ENCODE results near the gene OR9Q1.
"Not testable (repeated sequence)": the region's sequence is repeated elsewhere in the genome, so short reads cannot be mapped to it uniquely, and the experiment has no call there.

OR9Q1 gene, protein sequence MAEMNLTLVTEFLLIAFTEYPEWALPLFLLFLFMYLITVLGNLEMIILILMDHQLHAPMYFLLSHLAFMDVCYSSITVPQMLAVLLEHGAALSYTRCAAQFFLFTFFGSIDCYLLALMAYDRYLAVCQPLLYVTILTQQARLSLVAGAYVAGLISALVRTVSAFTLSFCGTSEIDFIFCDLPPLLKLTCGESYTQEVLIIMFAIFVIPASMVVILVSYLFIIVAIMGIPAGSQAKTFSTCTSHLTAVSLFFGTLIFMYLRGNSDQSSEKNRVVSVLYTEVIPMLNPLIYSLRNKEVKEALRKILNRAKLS

DNA sequence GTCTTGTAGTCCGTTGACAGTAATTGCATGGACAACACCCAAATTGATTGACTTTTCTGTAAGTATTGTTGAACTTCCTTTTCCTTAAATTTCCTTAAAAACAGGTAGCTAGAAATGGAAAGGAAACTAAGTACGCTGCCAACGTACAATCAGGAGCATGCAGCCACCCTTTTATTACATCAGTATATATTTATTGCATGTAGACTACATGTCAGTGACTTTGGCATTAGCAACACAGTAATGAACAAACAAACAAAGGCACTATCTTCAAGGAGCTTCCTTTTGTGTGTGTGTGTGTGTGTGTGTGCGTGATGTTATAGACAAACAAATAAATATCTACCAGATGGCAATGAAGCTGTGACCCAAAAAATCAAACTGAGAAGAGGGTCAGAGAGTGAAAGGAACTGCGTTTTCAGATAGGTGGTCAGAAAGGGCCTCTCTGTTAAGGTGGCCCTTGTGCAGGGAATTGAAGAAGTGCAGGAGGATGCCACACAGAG is at the start of gene OR9Q1:
OR9Q1 (plus strand) TSS at position 447 of the 497 bp plus-strand sequence. CDS start 155,564 bp downstream, outside the sequence.
- H3K4me1 ChIP-seq (ENCODE audit: control insufficient read depth in 1 of 2, insufficient read depth in 2 of 2, low read length in 2 of 2), result no peaks in the 10 kb centered on the region
- no peaks in the 10 kb centered on the region for H3K27me3 ChIP-seq (ENCODE audit: low read depth, low read length)
- H3K36me3 ChIP-seq (ENCODE audit: control insufficient read depth in 1 of 2, insufficient read depth in 2 of 2, low read length in 2 of 2), result no peaks in the 10 kb centered on the region
- no peak within 1 kb of the TSS for H3K4me3 ChIP-seq (ENCODE audit: low read depth in 1 of 2, low read length in 2 of 2)
- no peaks in the 10 kb centered on the region for H3K9me3 ChIP-seq (ENCODE audit: control insufficient read depth in 1 of 2, low read length in 2 of 2)
- no peak within 1 kb of the TSS for H3K27ac ChIP-seq (ENCODE audit: low read length)

DNA sequence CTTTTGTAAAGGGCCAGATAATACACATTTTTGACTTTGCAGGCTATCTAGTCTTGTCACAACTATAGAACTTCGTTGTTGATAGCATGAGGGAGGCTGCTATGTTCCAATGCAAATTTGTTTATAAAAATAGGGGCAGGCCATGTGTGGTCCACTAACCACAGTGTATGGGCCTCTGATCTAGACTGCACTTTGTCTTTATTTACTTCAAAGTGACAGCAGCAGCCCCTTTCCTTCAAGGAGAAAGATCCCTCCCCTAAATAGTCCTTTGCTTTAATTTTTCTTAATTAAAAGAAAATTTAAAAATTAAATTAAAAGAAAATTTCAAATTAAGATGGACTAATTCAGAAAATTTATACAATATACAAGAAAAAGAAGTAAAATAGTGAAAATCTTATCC is 49.5 kb upstream of the OR9Q1 start:
- Histone ChIP-seq H3K9me3 (ENCODE audit: control insufficient read depth in 1 of 2, low read length in 2 of 2) (no peaks in the 10 kb centered on the region), H3K27ac (ENCODE audit: low read length) (no peak overlapping the region), H3K4me1 (ENCODE audit: control insufficient read depth in 1 of 2, insufficient read depth in 2 of 2, low read length in 2 of 2) (no peaks in the 10 kb centered on the region), H3K4me3 (ENCODE audit: low read depth in 1 of 2, low read length in 2 of 2) (no peak overlapping the region), H3K36me3 (ENCODE audit: control insufficient read depth in 1 of 2, insufficient read depth in 2 of 2, low read length in 2 of 2) (no peaks in the 10 kb centered on the region), H3K27me3 (ENCODE audit: low read depth, low read length) (no peaks in the 10 kb centered on the region)

GRCh38 chr11:57974848-57975601 is 48.7 kb upstream of the OR9Q1 start:
- Histone ChIP-seq H3K27me3 (ENCODE audit: low read depth, low read length) (no peaks in the 10 kb centered on the region), H3K36me3 (ENCODE audit: control insufficient read depth in 1 of 2, insufficient read depth in 2 of 2, low read length in 2 of 2) (no peaks in the 10 kb centered on the region)

DNA sequence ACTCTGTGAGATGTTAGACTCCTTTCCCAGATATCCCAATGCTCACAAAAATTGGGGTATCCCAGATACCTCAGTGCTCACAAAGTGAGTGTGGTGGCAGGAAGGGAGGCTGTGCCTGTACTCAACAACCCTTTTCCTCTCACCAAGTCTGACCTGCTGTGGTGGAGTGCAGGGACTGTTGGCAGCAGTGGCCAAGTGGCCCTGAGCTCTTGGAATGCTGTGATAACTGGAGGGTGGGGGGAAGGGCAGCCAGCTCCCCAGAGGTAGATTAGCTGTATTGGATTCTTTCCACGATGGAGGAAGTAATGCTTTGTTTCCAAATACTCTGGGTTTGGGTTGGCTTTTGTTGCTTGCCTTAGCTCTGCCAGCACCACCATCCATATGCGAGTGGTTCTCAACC is 46.0 kb upstream of the OR9Q1 start:
- H3K4me3 ChIP-seq (ENCODE audit: low read depth in 1 of 2, low read length in 2 of 2), result no peak overlapping the region
- no peak overlapping the region for H3K27ac ChIP-seq (ENCODE audit: low read length)
- H3K27me3 ChIP-seq (ENCODE audit: low read depth, low read length), result no peaks in the 10 kb centered on the region
- H3K36me3 ChIP-seq (ENCODE audit: control insufficient read depth in 1 of 2, insufficient read depth in 2 of 2, low read length in 2 of 2), result no peaks in the 10 kb centered on the region
- H3K9me3 ChIP-seq (ENCODE audit: control insufficient read depth in 1 of 2, low read length in 2 of 2), result no peaks in the 10 kb centered on the region
- H3K4me1 ChIP-seq (ENCODE audit: control insufficient read depth in 1 of 2, insufficient read depth in 2 of 2, low read length in 2 of 2), result no peaks in the 10 kb centered on the region

More at GRCh38 chr11:57974848-57975601, 48.7 kb upstream of the OR9Q1 start:
- Histone ChIP-seq H3K4me3 (ENCODE audit: low read depth in 1 of 2, low read length in 2 of 2) (no peak overlapping the region), H3K9me3 (ENCODE audit: control insufficient read depth in 1 of 2, low read length in 2 of 2) (no peaks in the 10 kb centered on the region), H3K27ac (ENCODE audit: low read length) (no peak overlapping the region), H3K4me1 (ENCODE audit: control insufficient read depth in 1 of 2, insufficient read depth in 2 of 2, low read length in 2 of 2) (no peaks in the 10 kb centered on the region)

GRCh38 chr11:57978686-57979531 is 44.8 kb upstream of the OR9Q1 start:
- H3K9me3 ChIP-seq (ENCODE audit: control insufficient read depth in 1 of 2, low read length in 2 of 2), result no peaks in the 10 kb centered on the region
- no peak overlapping the region for H3K4me3 ChIP-seq (ENCODE audit: low read depth in 1 of 2, low read length in 2 of 2)
- H3K4me1 ChIP-seq (ENCODE audit: control insufficient read depth in 1 of 2, insufficient read depth in 2 of 2, low read length in 2 of 2), result no peaks in the 10 kb centered on the region
- no peaks in the 10 kb centered on the region for H3K36me3 ChIP-seq (ENCODE audit: control insufficient read depth in 1 of 2, insufficient read depth in 2 of 2, low read length in 2 of 2)
- H3K27me3 ChIP-seq (ENCODE audit: low read depth, low read length), result no peaks in the 10 kb centered on the region
- no peak overlapping the region for H3K27ac ChIP-seq (ENCODE audit: low read length)

DNA sequence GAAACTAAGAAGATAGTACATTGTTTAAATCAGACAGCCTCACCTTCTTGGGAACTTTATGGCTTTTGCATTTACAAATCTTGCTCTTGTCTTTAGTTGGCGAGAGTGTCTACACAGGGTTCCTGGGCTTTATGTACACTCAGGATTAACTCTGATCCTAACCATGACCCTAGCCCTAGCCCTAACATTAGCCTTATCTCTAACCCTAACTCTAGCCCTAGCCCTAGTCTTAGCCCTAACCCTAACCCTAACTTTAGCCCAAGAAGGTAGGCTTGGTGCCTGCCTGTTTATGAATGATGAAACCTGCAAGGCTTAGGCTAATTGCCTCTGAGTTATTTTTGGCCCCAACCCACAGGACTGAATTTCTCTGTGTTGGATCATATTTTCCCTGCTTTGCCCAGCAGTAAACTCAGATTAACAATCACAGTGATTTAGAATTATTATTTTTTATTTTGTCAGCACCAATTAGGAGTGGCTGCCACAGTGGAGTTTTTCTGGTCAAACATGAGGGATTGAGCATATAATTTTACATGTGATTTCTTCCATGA is 44.1 kb upstream of the OR9Q1 start:
- Histone ChIP-seq H3K27me3 (ENCODE audit: low read depth, low read length) (no peaks in the 10 kb centered on the region), H3K4me3 (ENCODE audit: low read depth in 1 of 2, low read length in 2 of 2) (no peak overlapping the region), H3K36me3 (ENCODE audit: control insufficient read depth in 1 of 2, insufficient read depth in 2 of 2, low read length in 2 of 2) (no peaks in the 10 kb centered on the region), H3K27ac (ENCODE audit: low read length) (no peak overlapping the region), H3K9me3 (ENCODE audit: control insufficient read depth in 1 of 2, low read length in 2 of 2) (no peaks in the 10 kb centered on the region), H3K4me1 (ENCODE audit: control insufficient read depth in 1 of 2, insufficient read depth in 2 of 2, low read length in 2 of 2) (no peaks in the 10 kb centered on the region)

DNA sequence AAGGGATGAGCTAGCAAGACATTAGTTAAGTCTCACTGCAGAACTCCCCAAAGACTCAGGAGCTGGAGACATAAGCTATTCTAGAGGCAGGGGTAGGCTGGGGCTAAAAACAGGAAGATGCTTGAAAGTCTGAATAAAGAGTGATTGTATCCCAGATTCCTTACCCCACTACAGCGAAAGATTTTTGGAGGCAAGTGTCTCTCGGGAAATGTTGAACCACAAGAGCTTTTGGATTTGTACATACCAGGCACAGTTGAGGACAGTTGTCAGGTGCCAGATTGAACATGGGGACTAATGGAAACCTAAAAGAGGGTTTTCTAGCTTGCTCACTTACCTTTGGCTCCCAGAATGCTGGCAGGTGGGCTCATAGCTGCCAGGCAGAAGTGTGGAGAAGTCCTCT is 43.5 kb upstream of the OR9Q1 start:
- H3K27me3 ChIP-seq (ENCODE audit: low read depth, low read length), result no peaks in the 10 kb centered on the region
- H3K4me3 ChIP-seq (ENCODE audit: low read depth in 1 of 2, low read length in 2 of 2), result no peak overlapping the region
- no peaks in the 10 kb centered on the region for H3K4me1 ChIP-seq (ENCODE audit: control insufficient read depth in 1 of 2, insufficient read depth in 2 of 2, low read length in 2 of 2)
- no peaks in the 10 kb centered on the region for H3K9me3 ChIP-seq (ENCODE audit: control insufficient read depth in 1 of 2, low read length in 2 of 2)
- H3K36me3 ChIP-seq (ENCODE audit: control insufficient read depth in 1 of 2, insufficient read depth in 2 of 2, low read length in 2 of 2), result no peaks in the 10 kb centered on the region
- H3K27ac ChIP-seq (ENCODE audit: low read length), result no peak overlapping the region

- no peaks in the 10 kb centered on the region for H3K27me3 ChIP-seq (ENCODE audit: low read depth, low read length)
- no peak overlapping the region for H3K4me3 ChIP-seq (ENCODE audit: low read depth in 1 of 2, low read length in 2 of 2)
- no peaks in the 10 kb centered on the region for H3K4me1 ChIP-seq (ENCODE audit: control insufficient read depth in 1 of 2, insufficient read depth in 2 of 2, low read length in 2 of 2)
- no peak overlapping the region for H3K27ac ChIP-seq (ENCODE audit: low read length)
- no peaks in the 10 kb centered on the region for H3K9me3 ChIP-seq (ENCODE audit: control insufficient read depth in 1 of 2, low read length in 2 of 2)
- H3K36me3 ChIP-seq (ENCODE audit: control insufficient read depth in 1 of 2, insufficient read depth in 2 of 2, low read length in 2 of 2), result no peaks in the 10 kb centered on the region
Observed at GRCh38 chr11:57981536-57981935, 42.1 kb upstream of the OR9Q1 start.

DNA sequence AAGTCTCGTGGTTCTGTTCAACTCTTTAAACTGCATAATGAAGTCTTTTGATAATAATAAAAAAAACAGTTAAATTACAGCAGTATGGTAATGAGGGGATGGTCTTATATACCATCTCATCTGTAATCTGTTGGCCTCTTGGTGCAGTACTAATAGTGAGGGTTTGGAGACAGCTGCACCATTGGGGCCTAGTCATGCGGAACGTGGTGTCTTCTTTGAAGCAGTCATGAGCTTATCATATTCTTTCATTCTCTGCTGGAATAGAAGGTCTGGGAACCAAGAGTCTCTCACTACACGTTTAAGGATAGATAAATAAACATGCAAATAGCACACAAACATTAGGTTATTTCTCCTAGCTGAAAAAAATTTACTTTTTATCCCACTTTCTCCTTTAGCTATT is 40.9 kb upstream of the OR9Q1 start:
- H3K4me3 ChIP-seq (ENCODE audit: low read depth in 1 of 2, low read length in 2 of 2), result no peak overlapping the region
- no peaks in the 10 kb centered on the region for H3K36me3 ChIP-seq (ENCODE audit: control insufficient read depth in 1 of 2, insufficient read depth in 2 of 2, low read length in 2 of 2)
- H3K9me3 ChIP-seq (ENCODE audit: control insufficient read depth in 1 of 2, low read length in 2 of 2), result peaks cover 0 to 5% of the 10 kb centered on the region in 2 donors
- no peaks in the 10 kb centered on the region for H3K4me1 ChIP-seq (ENCODE audit: control insufficient read depth in 1 of 2, insufficient read depth in 2 of 2, low read length in 2 of 2)
- H3K27me3 ChIP-seq (ENCODE audit: low read depth, low read length), result no peaks in the 10 kb centered on the region
- no peak overlapping the region for H3K27ac ChIP-seq (ENCODE audit: low read length)

DNA sequence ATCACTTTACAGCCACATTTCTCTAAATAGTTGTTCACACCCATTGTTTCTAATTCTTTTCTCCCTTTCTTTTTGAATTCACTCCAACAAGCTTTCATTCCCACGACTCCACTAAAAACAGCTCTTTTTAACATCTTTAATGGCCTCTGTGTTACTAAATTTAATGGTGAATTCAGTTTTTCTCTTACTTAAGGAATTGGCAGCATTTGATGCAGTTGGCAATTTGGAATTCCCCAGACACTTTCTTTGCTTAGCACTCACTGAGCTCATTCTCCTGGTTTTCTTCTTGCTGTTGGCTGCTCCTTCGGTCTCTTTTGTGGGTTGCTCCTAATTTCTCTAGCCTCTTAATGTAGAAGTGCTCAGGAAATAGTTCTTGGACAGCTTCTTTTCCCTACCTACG is 40.5 kb upstream of the OR9Q1 start:
- Histone ChIP-seq H3K4me1 (ENCODE audit: control insufficient read depth in 1 of 2, insufficient read depth in 2 of 2, low read length in 2 of 2) (no peaks in the 10 kb centered on the region), H3K27ac (ENCODE audit: low read length) (no peak overlapping the region), H3K36me3 (ENCODE audit: control insufficient read depth in 1 of 2, insufficient read depth in 2 of 2, low read length in 2 of 2) (no peaks in the 10 kb centered on the region), H3K27me3 (ENCODE audit: low read depth, low read length) (no peaks in the 10 kb centered on the region), H3K9me3 (ENCODE audit: control insufficient read depth in 1 of 2, low read length in 2 of 2) (peaks cover 0 to 5% of the 10 kb centered on the region in 2 donors), H3K4me3 (ENCODE audit: low read depth in 1 of 2, low read length in 2 of 2) (no peak overlapping the region)

- not testable (repeated sequence) for H3K4me3 ChIP-seq (ENCODE audit: low read depth in 1 of 2, low read length in 2 of 2)
Observed at GRCh38 chr11:57999523-57999922, 24.2 kb upstream of the OR9Q1 start.

More at GRCh38 chr11:57999523-57999922, 24.2 kb upstream of the OR9Q1 start:
- not testable (repeated sequence) for H3K27ac ChIP-seq (ENCODE audit: low read length); H3K36me3 ChIP-seq (ENCODE audit: control insufficient read depth in 1 of 2, insufficient read depth in 2 of 2, low read length in 2 of 2); H3K9me3 ChIP-seq (ENCODE audit: control insufficient read depth in 1 of 2, low read length in 2 of 2); H3K27me3 ChIP-seq (ENCODE audit: low read depth, low read length); H3K4me1 ChIP-seq (ENCODE audit: control insufficient read depth in 1 of 2, insufficient read depth in 2 of 2, low read length in 2 of 2)
